HS-27A (cell line): Measurements from ENCODE around the gene MPIG6B.

ENCODE experiments used
- DNase-seq: peaks from one replicate; pipeline ENCODE4 v3.0.0-alpha.2; 2012; ENCODE audit warnings: low read depth, missing footprints

The MPIG6B gene

GRCh38 chr6:31768363-31769257 lies 45.4 kb downstream of the MPIG6B start:
- no peak for DNase-seq

DNA sequence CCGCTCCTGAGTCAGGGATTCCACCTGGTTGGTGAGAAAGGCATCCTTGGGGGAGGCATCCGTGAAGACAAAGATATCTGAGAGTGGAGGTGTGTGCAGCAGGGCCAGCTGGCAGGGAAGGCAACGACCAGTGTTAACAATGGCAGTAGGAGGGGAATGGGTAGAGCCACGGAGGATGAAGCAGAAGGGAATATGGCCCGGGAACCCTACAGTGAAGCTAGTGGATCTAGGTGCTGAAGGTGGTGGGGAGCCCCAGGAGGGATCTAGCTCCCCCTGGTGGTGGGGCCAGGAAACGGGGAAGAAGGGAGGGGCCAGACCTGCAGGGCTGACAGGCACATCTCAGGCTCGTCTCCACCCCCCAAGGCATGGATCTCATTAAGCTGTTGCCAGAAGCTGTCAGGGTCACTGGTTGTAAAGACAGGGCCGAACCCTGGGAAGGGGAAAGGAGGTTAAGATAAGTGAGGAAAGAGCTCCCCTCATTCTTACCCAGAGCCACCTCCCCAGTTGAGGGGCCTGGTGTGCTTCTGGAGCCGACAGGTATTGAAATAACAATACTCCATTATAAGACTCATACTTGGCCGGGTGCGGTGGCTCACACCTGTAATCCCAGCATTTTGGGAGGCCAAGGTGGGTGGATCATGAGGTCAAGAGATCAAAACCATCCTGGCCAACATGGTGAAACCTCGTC lies 46.7 kb downstream of the MPIG6B start:
- DNase-seq: no peak

DNA sequence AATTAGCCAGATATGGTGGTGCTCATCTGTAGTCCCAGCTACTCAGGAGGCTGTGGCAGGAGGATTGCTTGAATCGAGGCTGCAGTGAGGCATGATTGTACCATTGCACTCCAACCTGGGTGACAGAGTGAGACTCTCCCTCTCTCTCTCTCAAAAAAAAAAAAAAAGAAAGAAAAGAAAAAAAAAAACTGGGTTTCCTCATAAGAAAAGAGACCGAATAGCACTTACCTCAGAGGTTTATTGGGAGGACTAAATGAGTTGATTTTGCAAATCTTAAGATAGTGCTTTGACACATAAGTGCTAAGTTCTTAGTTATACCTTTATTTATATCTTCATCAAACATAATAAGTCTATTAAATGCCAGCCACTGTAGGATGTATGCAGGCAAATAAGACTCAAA lies 47.7 kb downstream of the MPIG6B start:
- DNase-seq: no peak

- DNase-seq: no peak
Observed at GRCh38 chr6:31771992-31772358, 48.8 kb downstream of the MPIG6B start.

GRCh38 chr6:31775184-31775583 lies 52.0 kb downstream of the MPIG6B start:
- DNase-seq: no peak

- DNase-seq: no peak
Observed at GRCh38 chr6:31775633-31776484, 52.7 kb downstream of the MPIG6B start.
